Dedifferentiated amniotic fluid mesenchymal stem cell (primary cell): ENCODE results near the gene CPNE4.
A peak's percentile ranks its signal among the peaks of the same experiment; 100 is the strongest.

ENCODE experiments used
- DNase-seq: peaks from one replicate; pipeline ENCODE4 v3.0.0-alpha.2; 2016; ENCODE audit errors: extremely low spot score

The CPNE4 gene

DNA sequence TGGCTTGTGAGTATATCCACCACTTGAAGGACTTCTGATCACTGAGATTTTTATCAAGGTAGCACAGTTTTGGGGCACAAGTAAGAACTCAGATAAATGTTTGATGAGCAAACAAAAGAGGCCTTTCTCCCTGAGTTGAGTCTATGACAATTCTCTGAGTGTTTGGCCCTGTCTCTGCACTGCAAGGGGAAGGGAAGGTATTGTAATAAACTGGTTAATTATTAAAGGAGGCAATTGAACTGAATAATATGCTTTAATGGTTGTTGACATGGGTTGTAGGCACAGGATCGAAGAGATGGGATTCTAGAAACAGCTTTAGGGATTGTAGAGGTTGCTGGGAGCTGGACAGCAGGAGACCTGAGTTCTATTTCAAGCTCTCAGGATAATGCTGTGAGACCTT, 437.0 kb downstream of the CPNE4 start:
- DNase-seq: no peak

GRCh38 chr3:131596884-131597283, 437.9 kb downstream of the CPNE4 start:
- no peak for DNase-seq

- no peak for DNase-seq
Measured at GRCh38 chr3:131591394-131592014, 443.3 kb downstream of the CPNE4 start.

- no peak for DNase-seq
Measured at GRCh38 chr3:131586277-131586676, 448.5 kb downstream of the CPNE4 start.

- DNase-seq: no peak
Measured at GRCh38 chr3:131582438-131582837, 452.4 kb downstream of the CPNE4 start.

DNA sequence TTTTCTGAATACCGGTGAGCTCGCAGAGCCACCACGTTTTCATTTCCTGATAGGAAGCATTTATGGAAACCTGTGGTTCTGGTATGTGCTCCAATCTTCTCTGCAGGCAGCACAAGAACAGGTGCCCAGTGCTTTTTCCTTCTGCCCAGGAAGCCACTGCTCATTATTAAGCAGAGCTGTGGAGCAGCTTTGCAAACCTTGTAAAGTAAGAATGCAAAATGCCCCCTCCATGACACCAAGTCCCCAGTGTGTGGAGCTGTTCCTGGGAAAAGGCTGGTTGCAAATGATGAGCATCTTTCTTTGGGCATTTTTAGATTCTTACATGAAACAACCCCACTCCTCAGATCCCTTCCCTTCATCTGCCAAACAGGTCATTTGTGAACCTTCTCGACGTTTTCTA, 466.4 kb downstream of the CPNE4 start:
- no peak for DNase-seq

DNA sequence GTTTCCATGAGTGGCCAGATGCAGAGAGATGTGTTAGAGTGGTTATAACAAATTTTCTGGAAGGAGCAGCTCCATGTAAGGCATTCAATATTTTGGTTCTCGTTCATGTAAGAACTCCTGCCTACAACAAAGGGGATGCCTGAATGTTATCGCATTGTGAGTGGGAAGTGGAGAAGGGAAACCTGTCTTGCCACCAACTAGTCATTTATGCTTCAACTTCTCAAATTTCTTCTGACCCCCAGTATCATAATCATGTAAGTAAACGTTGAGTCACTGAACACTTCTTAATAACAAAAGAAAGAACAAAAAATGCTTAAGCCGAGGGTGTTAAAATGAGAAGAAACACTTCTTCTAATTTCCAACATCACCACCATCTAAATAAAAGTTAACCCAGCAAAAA, 470.0 kb downstream of the CPNE4 start:
- no peak for DNase-seq

DNA sequence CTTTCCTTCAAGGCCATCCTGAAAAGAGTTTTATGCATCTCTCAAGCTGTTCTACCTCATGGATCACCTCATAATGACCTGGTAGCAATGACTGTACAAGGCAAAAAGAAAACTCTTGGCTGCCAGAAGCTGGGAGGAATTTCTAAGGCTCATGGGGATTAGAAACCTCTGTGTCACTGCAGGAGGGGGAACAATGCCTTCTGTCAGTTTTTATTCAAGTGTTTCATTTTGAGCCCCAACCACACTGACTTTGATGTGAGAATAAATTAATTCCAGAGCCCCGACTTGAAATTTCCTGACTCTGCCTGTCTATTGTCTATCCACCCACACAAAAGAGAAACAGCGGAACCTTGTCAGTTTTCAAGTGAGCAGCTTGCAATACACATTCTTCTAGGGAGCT, 473.3 kb downstream of the CPNE4 start:
- no peak for DNase-seq

- no peak for DNase-seq
Measured at GRCh38 chr3:131560795-131561194, 474.0 kb downstream of the CPNE4 start.

DNA sequence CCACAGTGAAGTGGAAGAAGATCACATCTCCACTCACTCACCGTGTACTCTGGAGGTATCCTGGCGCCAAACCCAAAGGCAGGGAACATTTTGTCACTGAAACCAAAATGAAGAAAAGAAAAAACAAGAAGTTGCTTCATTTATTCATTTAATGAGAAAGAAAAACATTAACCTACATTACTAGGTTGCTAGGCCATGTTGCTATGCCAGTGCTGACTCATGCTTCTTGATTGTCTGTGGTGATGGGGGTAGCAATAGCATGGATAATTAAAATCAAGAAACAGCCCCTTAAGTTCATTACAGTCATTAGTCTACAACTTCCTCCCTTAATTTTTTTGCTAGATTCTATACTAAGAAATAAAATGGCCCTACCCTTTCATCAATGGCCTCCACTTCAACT, 479.4 kb downstream of the CPNE4 start:
- no peak for DNase-seq

GRCh38 chr3:131553495-131554247, 481.1 kb downstream of the CPNE4 start:
- DNase-seq: no peak

GRCh38 chr3:131551761-131552160, 483.1 kb downstream of the CPNE4 start:
- no peak for DNase-seq

DNA sequence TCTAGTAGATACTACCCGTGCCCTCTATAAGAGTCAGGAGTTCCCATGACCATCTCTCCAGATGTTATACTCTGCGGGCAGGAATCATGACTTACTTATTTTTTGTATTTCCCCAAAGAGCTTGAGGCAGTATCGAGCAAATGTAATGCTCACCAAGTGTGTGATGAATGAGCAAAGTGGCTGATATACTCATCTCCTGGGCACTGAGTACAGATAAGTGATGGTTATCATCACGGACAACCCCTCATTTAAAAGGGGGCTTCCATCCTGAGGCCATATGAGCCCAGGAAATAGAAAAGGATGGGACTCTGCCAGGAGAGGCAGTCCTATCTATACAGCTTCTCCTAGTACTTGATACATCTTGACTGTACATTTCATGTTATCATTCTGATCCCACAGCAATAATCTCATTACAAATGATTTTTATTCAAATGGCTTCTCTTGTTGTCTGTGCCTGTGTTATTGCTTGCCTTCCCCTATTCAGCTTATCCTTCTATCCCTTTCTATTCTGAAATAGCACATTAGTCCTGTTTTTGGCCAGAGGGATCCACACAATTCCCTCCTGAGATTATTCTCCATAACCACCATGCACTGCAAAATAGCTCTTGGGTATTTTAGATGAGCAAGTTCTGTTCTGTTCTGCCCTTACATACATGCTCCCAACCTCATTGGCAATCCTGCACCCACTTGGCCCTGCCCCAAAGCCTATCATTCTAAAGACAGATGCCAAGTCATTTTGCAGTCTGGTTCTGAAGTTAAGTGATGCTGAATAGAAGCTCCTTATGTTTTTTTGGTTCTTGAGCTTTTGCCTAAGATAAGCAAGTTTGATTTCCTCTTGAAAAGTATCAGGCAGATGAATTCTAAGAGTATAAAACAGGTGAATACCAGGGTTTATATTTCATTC, 484.0 kb downstream of the CPNE4 start:
- DNase-seq: no peak

DNA sequence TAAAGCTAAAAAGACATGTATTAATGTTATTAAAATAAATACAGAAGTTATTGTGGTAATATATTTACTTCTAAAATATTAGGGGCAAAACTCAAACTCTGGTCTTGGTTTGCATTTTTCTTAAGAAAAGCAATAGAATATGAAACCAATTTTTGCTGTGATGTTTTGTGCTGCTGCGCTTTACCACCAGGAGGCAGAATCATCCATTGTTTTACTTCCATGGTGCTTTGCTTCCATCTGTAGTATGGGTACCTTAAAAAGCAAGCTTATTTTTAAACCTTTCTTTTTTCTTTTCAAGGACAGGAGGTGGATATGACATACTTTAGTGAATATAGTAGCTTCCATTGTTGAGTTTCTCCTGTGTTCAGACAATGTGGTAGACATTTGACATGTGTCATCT, 485.5 kb downstream of the CPNE4 start:
- no peak for DNase-seq

GRCh38 chr3:131547585-131547984, 487.2 kb downstream of the CPNE4 start:
- no peak for DNase-seq

- no peak for DNase-seq
Measured at GRCh38 chr3:131546441-131546840, 488.4 kb downstream of the CPNE4 start.

DNA sequence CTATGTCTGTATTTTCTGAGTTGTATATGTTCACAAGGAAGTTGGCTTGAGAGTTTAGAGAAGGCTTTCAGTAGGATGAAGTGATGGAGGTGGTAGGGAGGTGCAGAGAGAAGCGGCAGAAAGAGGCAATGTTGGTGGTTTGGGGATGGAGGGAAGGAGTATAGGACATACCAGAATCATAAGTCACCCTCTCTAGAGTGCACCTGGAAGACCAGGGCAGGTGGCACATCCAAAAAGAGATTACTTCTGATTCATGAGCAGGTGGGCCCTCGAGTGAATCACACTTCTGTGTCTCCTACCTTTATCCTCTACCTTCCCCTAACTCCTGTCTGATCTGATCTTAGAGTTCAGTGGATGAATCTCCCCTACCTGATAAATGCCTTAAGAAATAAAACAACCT, 490.3 kb downstream of the CPNE4 start:
- DNase-seq: no peak

DNA sequence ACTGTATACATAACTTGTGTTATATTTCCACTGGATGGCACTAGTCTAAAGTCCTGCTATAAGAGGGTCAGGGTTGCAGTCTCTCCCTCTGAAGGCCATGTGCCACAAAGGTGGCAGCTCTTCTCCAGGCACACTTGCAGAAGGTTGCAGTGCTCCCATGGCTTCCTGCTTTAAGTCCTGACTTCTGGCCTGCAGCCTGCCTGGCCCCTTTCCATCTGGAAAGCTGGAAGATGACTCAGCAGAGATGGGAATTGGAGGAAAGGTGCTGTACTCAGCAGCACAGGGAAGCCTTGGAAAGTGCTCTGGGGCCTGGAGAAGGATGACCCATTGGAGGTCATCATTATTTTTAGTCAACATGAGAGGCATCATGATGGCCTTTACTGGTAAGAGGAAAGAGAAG, 491.1 kb downstream of the CPNE4 start:
- DNase-seq: peak; percentile 65

GRCh38 chr3:131541288-131541687, 493.5 kb downstream of the CPNE4 start:
- no peak for DNase-seq

- no peak for DNase-seq
Measured at GRCh38 chr3:131540821-131541220, 494.0 kb downstream of the CPNE4 start.

DNA sequence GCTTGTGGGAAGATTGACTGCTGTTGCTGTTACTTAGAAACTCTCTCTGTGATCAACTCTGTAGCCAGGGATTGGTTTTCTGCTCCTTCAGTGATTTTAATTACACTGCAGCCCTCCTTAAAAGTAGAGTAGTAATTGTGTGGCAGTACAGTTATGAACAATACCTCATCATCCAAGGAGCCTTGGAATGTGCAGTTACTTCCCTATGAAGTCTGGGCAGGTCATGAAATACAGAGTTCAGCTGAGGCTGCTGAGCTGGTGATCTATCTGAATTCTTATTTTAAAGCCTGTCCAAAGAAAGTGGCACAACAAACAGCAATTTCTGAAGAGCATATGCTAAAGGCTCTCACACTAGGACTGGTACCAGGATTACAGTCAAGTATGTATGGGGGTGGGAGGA, 494.7 kb downstream of the CPNE4 start:
- no peak for DNase-seq

DNA sequence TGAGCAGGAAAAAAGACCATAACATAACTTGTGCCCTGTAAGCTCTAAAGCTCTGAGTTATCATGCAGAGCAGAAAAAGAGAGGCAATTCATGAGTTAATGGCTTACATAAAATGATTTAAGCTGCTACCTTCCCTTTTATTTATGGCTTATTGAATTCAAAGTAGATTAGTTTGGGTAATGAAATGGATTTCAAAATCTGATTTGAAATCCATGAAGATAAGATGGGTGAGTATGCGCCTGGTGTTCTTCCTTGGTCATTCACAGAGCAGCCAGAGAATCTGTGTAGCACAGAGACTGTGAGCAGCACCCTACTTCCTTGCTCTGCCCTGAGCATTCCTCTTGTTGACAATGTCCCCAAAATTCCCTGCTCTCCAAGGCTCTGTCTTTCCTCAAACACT, 495.8 kb downstream of the CPNE4 start:
- DNase-seq: no peak

DNA sequence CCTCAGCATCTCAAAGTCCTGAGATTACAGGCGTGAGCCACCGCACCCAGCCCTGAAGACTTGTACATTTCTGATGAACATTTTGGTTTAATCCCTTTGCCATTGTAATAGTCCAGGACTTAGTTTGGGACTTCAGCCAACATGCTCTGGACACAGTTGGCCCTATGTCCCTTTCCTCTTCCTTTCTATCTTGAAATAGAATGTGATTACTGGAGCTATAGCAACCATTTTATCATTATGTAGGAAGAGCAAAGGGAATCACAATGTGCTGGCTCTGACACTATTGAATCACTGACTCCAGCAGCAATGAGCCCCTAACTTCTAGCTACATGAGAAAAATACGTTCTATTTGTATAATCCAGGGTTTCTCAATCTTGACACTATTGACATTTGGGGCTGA, 497.3 kb downstream of the CPNE4 start:
- DNase-seq: no peak
